ENCODE measurements around the gene NKAIN1. TPM values are rescaled to one million over a fixed set of nuclear protein-coding genes. Genes with fewer than 3 reads are reported as not detected.

The NKAIN1 gene
- total RNA-seq, 4 donors from 2014 or later, result not detected

- H3K9me3 ChIP-seq, result no peaks in the 10 kb centered on the region
- no peak overlapping the region for H3K27ac ChIP-seq
- DNase-seq, result no peak
- H3K4me3 ChIP-seq, result no peak overlapping the region
- TF ChIP-seq POLR2A (IDR thresholded peaks at IDR 0.05) (no peak), CTCF (IDR thresholded peaks at IDR 0.05) (no peak)
- no peaks in the 10 kb centered on the region for H3K4me1 ChIP-seq
- no peaks in the 10 kb centered on the region for H3K27me3 ChIP-seq
- H3K36me3 ChIP-seq, result no peaks in the 10 kb centered on the region
These were observed 88.3 kb downstream of the NKAIN1 start for GRCh38 chr1:31151402-31151801.

- H3K4me3 ChIP-seq, result no peak overlapping the region
- no peaks in the 10 kb centered on the region for H3K4me1 ChIP-seq
- no peaks in the 10 kb centered on the region for H3K9me3 ChIP-seq
- TF ChIP-seq CTCF (IDR thresholded peaks at IDR 0.05), result no peak
- no peak for TF ChIP-seq POLR2A (IDR thresholded peaks at IDR 0.05)
- DNase-seq, result no peak
- no peak overlapping the region for H3K27ac ChIP-seq
- no peaks in the 10 kb centered on the region for H3K27me3 ChIP-seq
- no peaks in the 10 kb centered on the region for H3K36me3 ChIP-seq
These were observed 91.3 kb downstream of the NKAIN1 start for GRCh38 chr1:31148409-31148808.

GRCh38 chr1:31145648-31146047 lies 94.0 kb downstream of the NKAIN1 start:
- DNase-seq, result no peak
- H3K9me3 ChIP-seq, result no peaks in the 10 kb centered on the region
- no peak for TF ChIP-seq POLR2A (IDR thresholded peaks at IDR 0.05)
- H3K27ac ChIP-seq, result no peak overlapping the region
- no peaks in the 10 kb centered on the region for H3K4me1 ChIP-seq
- H3K27me3 ChIP-seq, result no peaks in the 10 kb centered on the region
- H3K4me3 ChIP-seq, result no peak overlapping the region
- no peaks in the 10 kb centered on the region for H3K36me3 ChIP-seq

- H3K27me3 ChIP-seq, result no peaks in the 10 kb centered on the region
- no peak for DNase-seq
- no peaks in the 10 kb centered on the region for H3K9me3 ChIP-seq
- no peaks in the 10 kb centered on the region for H3K36me3 ChIP-seq
- H3K4me3 ChIP-seq, result no peak overlapping the region
- no peak for TF ChIP-seq CTCF (IDR thresholded peaks at IDR 0.05)
- no peak for TF ChIP-seq POLR2A (IDR thresholded peaks at IDR 0.05)
- no peak overlapping the region for H3K27ac ChIP-seq
- H3K4me1 ChIP-seq, result no peaks in the 10 kb centered on the region
These were observed 95.2 kb downstream of the NKAIN1 start for GRCh38 chr1:31144442-31144841.

GRCh38 chr1:31143455-31143854 lies 96.2 kb downstream of the NKAIN1 start:
- DNase-seq, result no peak
- no peak overlapping the region for H3K27ac ChIP-seq
- no peak overlapping the region for H3K4me3 ChIP-seq
- H3K36me3 ChIP-seq, result no peaks in the 10 kb centered on the region
- no peaks in the 10 kb centered on the region for H3K27me3 ChIP-seq
- H3K9me3 ChIP-seq, result no peaks in the 10 kb centered on the region
- H3K4me1 ChIP-seq, result no peaks in the 10 kb centered on the region
- TF ChIP-seq POLR2A (IDR thresholded peaks at IDR 0.05) (no peak), CTCF (IDR thresholded peaks at IDR 0.05) (no peak)

GRCh38 chr1:31142406-31142805 lies 97.3 kb downstream of the NKAIN1 start:
- no peak for TF ChIP-seq CTCF (IDR thresholded peaks at IDR 0.05)
- no peak for TF ChIP-seq POLR2A (IDR thresholded peaks at IDR 0.05)
- Histone ChIP-seq H3K9me3 (no peaks in the 10 kb centered on the region), H3K27me3 (no peaks in the 10 kb centered on the region), H3K4me1 (no peaks in the 10 kb centered on the region), H3K27ac (no peak overlapping the region), H3K36me3 (no peaks in the 10 kb centered on the region), H3K4me3 (no peak overlapping the region)
- DNase-seq, result no peak
